GDM1 (cell line): ENCODE data around the gene CCNJL.
"Not testable (repeated sequence)": the region's sequence is repeated elsewhere in the genome, so short reads cannot be mapped to it uniquely, and the experiment has no call there.

Experiments used
- DNase-seq: peaks from one replicate; lab custom pipeline; 2025; lab: John Stamatoyannopoulos, UW

The CCNJL gene, protein sequence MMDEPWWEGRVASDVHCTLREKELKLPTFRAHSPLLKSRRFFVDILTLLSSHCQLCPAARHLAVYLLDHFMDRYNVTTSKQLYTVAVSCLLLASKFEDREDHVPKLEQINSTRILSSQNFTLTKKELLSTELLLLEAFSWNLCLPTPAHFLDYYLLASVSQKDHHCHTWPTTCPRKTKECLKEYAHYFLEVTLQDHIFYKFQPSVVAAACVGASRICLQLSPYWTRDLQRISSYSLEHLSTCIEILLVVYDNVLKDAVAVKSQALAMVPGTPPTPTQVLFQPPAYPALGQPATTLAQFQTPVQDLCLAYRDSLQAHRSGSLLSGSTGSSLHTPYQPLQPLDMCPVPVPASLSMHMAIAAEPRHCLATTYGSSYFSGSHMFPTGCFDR

DNA sequence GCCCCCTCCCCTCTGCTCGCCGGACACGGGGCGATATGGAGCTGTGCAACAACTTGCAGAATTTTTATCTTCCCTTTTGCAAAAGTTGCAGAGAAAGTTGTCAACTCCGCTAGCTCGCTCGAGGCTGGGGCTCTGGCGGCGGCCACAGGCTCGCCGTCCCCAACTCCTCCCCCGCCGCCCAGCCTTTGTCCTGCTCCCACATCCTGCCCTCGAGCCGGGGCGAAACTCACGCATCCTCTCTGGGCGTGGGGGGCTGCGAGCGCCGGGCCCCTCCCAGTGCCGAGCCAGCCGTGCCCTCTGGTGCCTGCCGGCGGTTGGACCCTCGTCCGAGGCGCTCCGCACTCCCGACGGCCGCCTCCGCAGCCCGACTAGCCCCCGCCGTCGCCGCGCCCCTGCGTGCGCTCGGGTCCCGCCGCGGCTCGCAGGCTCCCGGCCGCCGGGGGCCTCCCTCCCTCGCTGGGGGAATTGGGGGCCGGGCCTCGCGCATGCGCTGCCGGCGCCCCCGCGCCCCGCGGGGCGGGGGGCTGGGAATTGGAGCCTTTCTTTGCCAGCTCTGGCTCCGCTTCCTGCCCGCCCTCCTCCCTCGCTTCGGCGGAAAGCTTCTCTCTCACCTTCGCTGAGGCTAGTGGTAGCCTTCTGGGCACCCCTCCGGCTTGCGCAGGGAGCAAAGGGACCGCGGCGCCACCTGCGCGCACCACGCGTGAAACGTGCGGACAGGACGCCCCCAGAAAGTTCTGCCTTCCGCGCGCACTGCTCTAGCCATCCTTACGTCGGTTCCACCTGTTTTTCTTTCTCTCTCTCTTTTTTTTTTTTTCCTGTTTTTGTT, at the start of gene CCNJL:
TSS of gene CCNJL (minus strand) at position 431 of the 826 bp plus-strand sequence. CDS start 641 bp downstream, outside the sequence.
- no peak for DNase-seq

- no peak for DNase-seq
Observed at GRCh38 chr5:160361624-160362228, 49.4 kb upstream of the CCNJL start.

- DNase-seq, result no peak
Observed at GRCh38 chr5:160360310-160360709, 47.9 kb upstream of the CCNJL start.

DNA sequence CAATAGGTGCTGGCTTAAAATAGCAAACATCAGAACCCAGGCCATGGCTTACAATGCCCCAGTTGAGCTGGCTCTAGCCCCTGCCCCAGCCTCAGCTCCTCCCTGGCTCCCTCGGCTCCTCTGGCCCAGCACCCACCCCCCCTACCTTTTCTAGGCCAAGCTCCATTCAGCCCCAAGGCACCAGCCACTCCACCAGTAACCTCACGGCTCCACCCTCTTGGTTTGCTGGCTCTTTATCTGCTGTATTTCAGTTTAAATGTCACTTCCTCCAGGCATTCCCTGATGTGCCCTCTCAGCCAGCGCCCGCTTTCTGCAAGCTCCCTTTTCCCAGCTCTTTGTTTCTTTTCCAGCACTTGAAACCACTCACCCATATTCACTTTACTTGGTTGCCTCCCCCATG, 47.5 kb upstream of the CCNJL start:
- DNase-seq, result no peak

- DNase-seq, result no peak
Observed at GRCh38 chr5:160359242-160359641, 46.9 kb upstream of the CCNJL start.

- DNase-seq, result no peak
Observed at GRCh38 chr5:160357861-160358411, 45.6 kb upstream of the CCNJL start.

- no peak for DNase-seq
Observed at GRCh38 chr5:160357394-160357793, 45.0 kb upstream of the CCNJL start.

DNA sequence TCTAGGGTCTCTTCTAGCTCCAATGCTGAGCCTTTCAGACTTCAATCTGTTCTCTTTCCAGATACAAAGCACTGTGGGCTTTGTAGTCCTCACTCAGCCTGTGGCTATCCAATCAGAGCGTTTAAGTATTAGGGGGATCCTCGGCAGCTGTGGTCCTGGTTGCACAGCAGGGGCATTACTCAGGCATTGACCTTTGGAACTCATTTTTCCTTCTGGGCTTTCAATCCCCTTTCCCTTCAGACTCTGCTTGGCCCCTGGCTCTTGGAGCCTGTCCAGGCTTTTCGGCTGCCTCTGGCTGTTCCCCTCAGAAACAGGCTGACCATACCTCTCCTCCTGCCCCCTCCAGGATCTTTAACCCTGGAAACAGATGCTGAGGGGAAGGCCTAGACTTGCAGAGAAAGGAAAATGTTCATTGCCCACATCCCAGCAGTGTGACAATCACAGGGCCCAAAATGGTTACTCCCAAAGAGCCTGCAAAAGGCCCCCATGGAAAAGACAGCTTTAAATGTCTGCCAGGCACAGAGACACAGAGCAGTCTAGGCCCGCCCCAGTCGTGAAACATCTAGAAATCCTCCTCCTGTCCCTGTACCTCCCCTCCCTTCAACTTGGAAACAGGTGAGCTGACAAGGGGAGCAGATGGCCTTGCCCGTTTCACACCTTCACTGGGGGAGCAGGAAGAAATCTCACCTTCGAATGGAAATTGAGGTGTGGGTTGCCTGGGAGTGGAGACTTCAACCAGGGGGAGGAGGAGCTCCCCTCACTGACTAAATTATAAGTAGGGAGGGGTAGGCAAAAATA, 44.4 kb upstream of the CCNJL start:
- DNase-seq, result no peak

GRCh38 chr5:160354666-160355065, 42.3 kb upstream of the CCNJL start:
- no peak for DNase-seq

DNA sequence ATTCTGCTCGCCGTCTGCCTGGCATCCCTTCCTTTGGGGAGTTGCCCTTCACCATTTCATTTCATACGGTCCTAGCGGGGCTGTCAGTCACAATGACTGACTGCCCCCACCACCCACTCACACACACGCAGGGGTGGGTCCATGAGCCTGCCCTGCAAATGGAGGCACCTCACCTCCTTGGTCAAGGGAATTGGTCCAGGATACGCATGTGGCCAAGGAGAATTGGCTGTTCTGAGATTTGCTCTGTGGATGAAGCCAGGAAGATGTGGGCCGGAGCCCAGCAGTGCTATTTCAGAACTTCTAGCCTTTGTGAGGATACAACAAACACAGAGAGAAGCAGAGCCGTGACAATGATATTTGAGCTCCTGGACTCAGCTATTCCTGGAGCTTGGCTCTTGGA, 41.0 kb upstream of the CCNJL start:
- no peak for DNase-seq

DNA sequence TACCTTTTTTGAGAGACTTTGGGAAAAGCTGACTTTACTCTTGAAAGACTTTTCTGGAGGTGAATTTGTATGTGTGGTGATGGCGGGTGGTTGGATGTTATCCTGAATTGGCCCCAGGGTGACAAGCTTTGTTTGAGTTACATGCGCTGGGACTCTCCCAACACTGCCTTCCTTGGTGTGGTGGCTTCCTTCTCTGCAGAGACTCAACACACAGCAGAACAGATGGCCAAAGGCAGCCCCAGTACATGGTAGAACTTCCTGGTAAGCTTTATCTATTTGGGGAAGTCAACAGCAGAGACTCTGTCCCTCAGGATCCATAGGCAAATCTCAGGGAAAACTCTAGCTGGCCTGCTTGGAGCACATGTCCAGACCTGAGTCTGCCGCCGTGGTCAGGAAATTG, 39.9 kb upstream of the CCNJL start:
- no peak for DNase-seq

GRCh38 chr5:160349935-160350303, 37.6 kb upstream of the CCNJL start:
- no peak for DNase-seq

GRCh38 chr5:160349249-160349934, 37.0 kb upstream of the CCNJL start:
- DNase-seq, result no peak

DNA sequence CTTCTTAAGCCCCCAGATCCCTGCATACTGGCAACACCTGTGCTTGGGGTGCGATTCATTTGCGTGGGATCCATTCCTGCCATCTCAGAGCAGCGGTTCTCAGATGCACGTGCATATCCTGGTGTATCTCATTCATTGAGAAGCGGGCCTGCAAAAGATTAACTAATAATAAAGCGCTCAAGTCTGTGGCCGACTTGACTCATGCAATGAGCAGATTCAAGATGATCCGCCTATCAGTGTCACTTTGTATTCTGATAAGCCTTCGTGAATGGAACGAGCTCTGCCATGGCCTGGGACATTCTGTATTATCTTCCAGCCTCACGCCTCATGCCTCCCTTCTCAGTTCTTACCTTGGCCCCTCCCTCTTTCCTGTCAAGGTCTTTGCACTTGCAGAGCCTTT, 35.7 kb upstream of the CCNJL start:
- DNase-seq, result no peak

- DNase-seq, result no peak
Observed at GRCh38 chr5:160347448-160347847, 35.1 kb upstream of the CCNJL start.

DNA sequence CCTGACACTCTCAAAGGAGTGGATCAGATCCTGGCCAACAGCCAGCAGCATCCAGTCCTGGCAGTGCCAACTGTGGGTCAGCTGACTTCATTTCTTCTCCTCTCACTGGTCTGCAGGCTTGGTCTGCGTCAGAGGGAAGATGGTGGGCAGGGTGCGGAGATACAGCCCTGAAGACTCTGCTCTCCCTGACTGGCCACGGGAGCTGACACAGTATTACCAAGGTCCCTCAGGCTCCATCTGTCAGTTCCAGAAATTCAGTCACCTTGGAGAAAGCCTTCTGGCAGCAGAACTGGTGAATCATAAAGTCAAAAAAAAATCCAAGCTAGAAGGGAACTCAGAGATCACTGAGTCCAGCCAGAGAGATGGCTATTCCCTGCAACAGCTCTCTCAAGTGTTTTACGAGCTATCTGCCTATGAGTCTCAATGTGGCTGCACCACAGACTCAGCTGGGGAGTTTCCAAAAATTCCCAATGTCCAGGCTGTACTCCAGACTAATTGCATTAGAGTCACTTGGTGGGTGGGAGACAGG, 30.1 kb upstream of the CCNJL start:
- no peak for DNase-seq

DNA sequence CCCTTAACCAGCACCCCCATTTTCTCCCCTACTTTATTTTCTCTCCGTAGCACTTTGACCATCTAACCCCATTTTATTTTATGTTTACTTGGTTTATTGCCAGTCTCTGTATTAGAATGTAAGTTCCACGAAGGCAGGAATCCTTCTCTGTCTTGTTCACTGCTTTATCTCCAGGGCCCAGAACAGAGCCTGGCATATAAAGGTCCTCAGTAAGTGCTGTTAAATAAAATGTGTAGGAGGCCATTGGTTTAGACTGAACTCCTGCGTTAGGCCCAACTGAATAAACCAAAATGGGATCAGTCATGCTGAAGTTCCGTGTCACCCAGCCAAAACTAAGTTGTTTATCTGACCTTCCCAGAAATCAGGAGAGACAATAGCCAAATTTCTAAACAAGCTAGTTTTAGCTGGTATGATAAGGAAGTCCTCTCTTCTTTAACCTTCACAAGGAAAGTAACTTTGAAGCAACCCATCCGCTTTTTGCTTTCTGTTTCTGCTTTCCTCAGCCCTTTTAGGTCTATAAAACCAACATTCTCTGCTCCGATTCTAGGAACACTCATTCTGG, 29.0 kb upstream of the CCNJL start:
- DNase-seq, result no peak

GRCh38 chr5:160340513-160340912, 28.1 kb upstream of the CCNJL start:
- not testable (repeated sequence) for DNase-seq

GRCh38 chr5:160339406-160340130, 27.2 kb upstream of the CCNJL start:
- no peak for DNase-seq

DNA sequence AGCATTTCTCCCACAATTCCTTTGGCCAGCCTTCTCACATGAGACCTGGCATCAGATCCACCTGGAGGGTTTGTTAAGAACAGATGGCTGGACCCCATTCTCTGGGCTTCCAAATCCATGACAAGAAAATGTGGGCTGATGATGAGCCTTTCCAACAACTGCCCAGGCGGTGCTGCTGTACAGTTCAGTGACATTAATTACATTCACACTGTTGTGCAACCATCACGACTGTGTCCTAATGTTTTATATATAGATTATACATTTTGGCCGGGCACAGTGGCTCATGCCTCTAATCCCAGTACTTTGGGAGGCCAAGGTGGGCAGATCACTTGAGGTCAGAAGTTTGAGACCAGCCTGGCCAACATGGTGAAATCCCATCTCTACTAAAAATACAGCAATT, 22.4 kb upstream of the CCNJL start:
- not testable (repeated sequence) for DNase-seq
